GM12892 (cell line): ENCODE data around the gene UBE2H.

Source experiments
- POLR2A ChIP-seq: IDR thresholded peaks from 2 replicates; pipeline ENCODE4 v1.6.1; 2011; ENCODE audit warnings: low read depth, low read length, control low read depth
- POLR2AphosphoS5 ChIP-seq: IDR thresholded peaks from 2 replicates; pipeline ENCODE4 v1.6.1; 2011; ENCODE audit warnings: low read depth, low read length, control low read depth
- TAF1 ChIP-seq: IDR thresholded peaks from 2 replicates; pipeline ENCODE4 v1.6.1; 2011; ENCODE audit warnings: low read depth, mild to moderate bottlenecking, control low read depth, low read length, borderline replicate concordance

GRCh38 chr7:129831424-129832058, 121.2 kb downstream of the UBE2H start:
- TF ChIP-seq POLR2A (no peak), POLR2AphosphoS5 (no peak), TAF1 (no peak)
